Mesendoderm (in vitro differentiated cells): ENCODE measurements around the gene SHANK3.

Experiments
- DNase-seq: peaks from one replicate; pipeline ENCODE4 v3.0.0; 2013
- H2AK5ac ChIP-seq: 2 replicates; pipeline ENCODE4 v1.6.1; 2013; ENCODE audit warnings: low read length, inconsistent platforms
- H2BK120ac ChIP-seq: 2 replicates; pipeline ENCODE4 v1.6.1; 2013; ENCODE audit warnings: low read depth, mild to moderate bottlenecking, low read length, moderate library complexity, mixed read lengths
- H2BK15ac ChIP-seq: replicated peaks from 2 replicates; pipeline ENCODE4 v1.6.1; 2013; ENCODE audit warnings: low read depth, mild to moderate bottlenecking, moderate library complexity
- H2BK5ac ChIP-seq: 2 replicates; pipeline ENCODE4 v1.6.1; 2013; ENCODE audit warnings: low read length, inconsistent platforms
- H3K18ac ChIP-seq: 2 replicates; pipeline ENCODE4 v1.6.1; 2013; ENCODE audit warnings: mild to moderate bottlenecking, low read length, mixed read lengths
- H3K23ac ChIP-seq: one replicate; pipeline ENCODE4 v1.6.1; 2013; ENCODE audit warnings: low read length
- H3K27ac ChIP-seq: 2 replicates; pipeline ENCODE4 v1.5.1; 2013; ENCODE audit warnings: low read depth, mild to moderate bottlenecking, inconsistent platforms, low read length, moderate library complexity
- H3K27me3 ChIP-seq: 2 replicates; pipeline ENCODE4 v1.6.1; 2013; ENCODE audit warnings: low read length, control low read depth, mild to moderate bottlenecking, inconsistent platforms; ENCODE audit not compliant: insufficient read depth, poor library complexity
- H3K36me3 ChIP-seq: 2 replicates; pipeline ENCODE4 v1.6.1; 2013; ENCODE audit warnings: low read length, inconsistent platforms; ENCODE audit not compliant: control insufficient read depth, insufficient read depth
- H3K4ac ChIP-seq: one replicate; pipeline ENCODE4 v1.6.1; 2013; ENCODE audit warnings: low read depth, mild to moderate bottlenecking, low read length, moderate library complexity
- H3K4me1 ChIP-seq: 2 replicates; pipeline ENCODE4 v1.6.1; 2013; ENCODE audit warnings: low read depth, low read length, inconsistent platforms; ENCODE audit not compliant: control insufficient read depth
- H3K4me2 ChIP-seq: 2 replicates; pipeline ENCODE4 v1.6.1; 2013; ENCODE audit warnings: low read length
- H3K4me3 ChIP-seq: 2 replicates; pipeline ENCODE4 v1.5.1; 2013; ENCODE audit warnings: mild to moderate bottlenecking, low read length
- H3K56ac ChIP-seq: one replicate; pipeline ENCODE4 v1.6.1; 2013; ENCODE audit warnings: low read length
- H3K79me1 ChIP-seq: 2 replicates; pipeline ENCODE4 v1.6.1; 2013; ENCODE audit warnings: low read length, inconsistent platforms
- H3K79me2 ChIP-seq: 2 replicates; pipeline ENCODE4 v1.6.1; 2013; ENCODE audit warnings: mild to moderate bottlenecking, low read length; ENCODE audit not compliant: control insufficient read depth, insufficient read depth
- H3K9ac ChIP-seq: 2 replicates; pipeline ENCODE4 v1.6.1; 2013; ENCODE audit warnings: low read length, inconsistent platforms
- H4K5ac ChIP-seq: one replicate; pipeline ENCODE4 v1.6.1; 2013; ENCODE audit warnings: low read length
- H4K8ac ChIP-seq: one replicate; pipeline ENCODE4 v1.6.1; 2013; ENCODE audit warnings: low read depth, mild to moderate bottlenecking, control low read depth, low read length, moderate library complexity
- WGBS: extraction: QIAGEN DNeasy Blood & Tissue Kit; methylation state at CpG from one replicate; pipeline ENCODE4 v1.1.7; 2013; ENCODE audit warnings: low lambda C conversion rate, missing lambda C conversion rate; ENCODE audit not compliant: insufficient coverage; ENCODE audit errors: extremely low coverage; 5-methylcytosine and 5-hydroxymethylcytosine counted together

The SHANK3 gene

GRCh38 chr22:50701076-50701419 lies 28.4 kb downstream of the SHANK3 start:
- Histone ChIP-seq H3K27me3 (peaks cover 4% of the 10 kb centered on the region), H3K9ac (no peak overlapping the region), H3K4ac (no peak overlapping the region), H2BK5ac (no peak overlapping the region), H2BK15ac (no peak overlapping the region), H3K4me2 (no peak overlapping the region), H3K79me1 (no peaks in the 10 kb centered on the region), H4K8ac (no peak overlapping the region), H3K4me3 (no peak overlapping the region), H2AK5ac (no peak overlapping the region), H3K56ac (no peak overlapping the region), H4K5ac (no peak overlapping the region), H3K18ac (no peak overlapping the region), H3K36me3 (no peaks in the 10 kb centered on the region), H3K79me2 (no peaks in the 10 kb centered on the region), H3K23ac (no peak overlapping the region), H2BK120ac (no peak overlapping the region), H3K27ac (no peak overlapping the region), H3K4me1 (no peaks in the 10 kb centered on the region)
- no CpG with 5 or more reads among the region's 7 CpGs for WGBS
- no peak for DNase-seq

- Histone ChIP-seq H3K9ac (no peak overlapping the region), H3K27ac (no peak overlapping the region)
These were observed 29.0 kb downstream of the SHANK3 start for GRCh38 chr22:50701428-50702154.

GRCh38 chr22:50702261-50702671 lies 29.6 kb downstream of the SHANK3 start:
- Histone ChIP-seq H3K9ac (no peak overlapping the region), H4K8ac (no peak overlapping the region), H3K36me3 (no peaks in the 10 kb centered on the region), H3K23ac (no peak overlapping the region), H3K27me3 (peaks cover 4% of the 10 kb centered on the region), H2AK5ac (no peak overlapping the region), H4K5ac (no peak overlapping the region), H2BK120ac (no peak overlapping the region), H2BK15ac (no peak overlapping the region), H3K79me2 (no peaks in the 10 kb centered on the region), H3K4me1 (no peaks in the 10 kb centered on the region), H3K4me2 (no peak overlapping the region), H2BK5ac (no peak overlapping the region), H3K27ac (no peak overlapping the region), H3K4ac (no peak overlapping the region), H3K18ac (no peak overlapping the region), H3K4me3 (no peak overlapping the region), H3K79me1 (no peaks in the 10 kb centered on the region), H3K56ac (no peak overlapping the region)
- WGBS = no CpG with 5 or more reads among the region's 7 CpGs
- no peak for DNase-seq

More at GRCh38 chr22:50701428-50702154, 29.0 kb downstream of the SHANK3 start:
- Histone ChIP-seq H3K27me3 (peaks cover 4% of the 10 kb centered on the region), H4K8ac (no peak overlapping the region), H3K23ac (no peak overlapping the region), H3K79me2 (no peaks in the 10 kb centered on the region), H2AK5ac (no peak overlapping the region), H2BK5ac (no peak overlapping the region), H3K18ac (no peak overlapping the region), H4K5ac (no peak overlapping the region), H3K4me3 (no peak overlapping the region), H3K4me1 (no peaks in the 10 kb centered on the region), H2BK120ac (no peak overlapping the region), H2BK15ac (no peak overlapping the region), H3K56ac (no peak overlapping the region), H3K36me3 (no peaks in the 10 kb centered on the region), H3K4ac (no peak overlapping the region), H3K4me2 (no peak overlapping the region), H3K79me1 (no peaks in the 10 kb centered on the region)
- WGBS = no CpG with 5 or more reads among the region's 11 CpGs
- no peak for DNase-seq

- Histone ChIP-seq H2AK5ac (no peak overlapping the region), H3K4me3 (no peak overlapping the region), H2BK5ac (no peak overlapping the region), H3K27me3 (peaks cover under 1% of the 10 kb centered on the region), H3K9ac (no peak overlapping the region), H3K4ac (no peak overlapping the region), H3K56ac (no peak overlapping the region), H3K27ac (no peak overlapping the region), H3K4me2 (no peak overlapping the region), H2BK15ac (no peak overlapping the region), H3K18ac (no peak overlapping the region), H3K4me1 (no peaks in the 10 kb centered on the region), H3K79me1 (no peaks in the 10 kb centered on the region), H3K23ac (no peak overlapping the region), H3K79me2 (no peaks in the 10 kb centered on the region), H3K36me3 (no peaks in the 10 kb centered on the region), H4K8ac (no peak overlapping the region), H2BK120ac (no peak overlapping the region), H4K5ac (no peak overlapping the region)
- no peak for DNase-seq
- no CpG with 5 or more reads among the region's 20 CpGs for WGBS
These were observed 30.4 kb downstream of the SHANK3 start for GRCh38 chr22:50702821-50703725.

GRCh38 chr22:50703726-50704509 lies 31.3 kb downstream of the SHANK3 start:
- Histone ChIP-seq H2AK5ac (no peak overlapping the region), H4K8ac (no peak overlapping the region), H3K36me3 (no peaks in the 10 kb centered on the region), H3K4me1 (no peaks in the 10 kb centered on the region), H3K4me2 (no peak overlapping the region), H3K18ac (no peak overlapping the region), H3K27me3 (no peaks in the 10 kb centered on the region), H3K79me2 (no peaks in the 10 kb centered on the region), H2BK5ac (no peak overlapping the region), H3K79me1 (no peaks in the 10 kb centered on the region), H4K5ac (no peak overlapping the region), H3K4me3 (no peak overlapping the region), H2BK15ac (no peak overlapping the region), H3K4ac (no peak overlapping the region), H3K23ac (no peak overlapping the region), H3K9ac (no peak overlapping the region), H3K56ac (no peak overlapping the region), H3K27ac (no peak overlapping the region), H2BK120ac (no peak overlapping the region)
- no peak for DNase-seq
- no CpG with 5 or more reads among the region's 36 CpGs for WGBS
